Neuron (in vitro differentiated cells): Measurements from ENCODE around the gene SPDYE8.
"Not testable (repeated sequence)": the region's sequence is repeated elsewhere in the genome, so short reads cannot be mapped to it uniquely, and the experiment has no call there.

ENCODE experiments used
- H2AFZ ChIP-seq: one replicate; pipeline ENCODE4 v1.6.1; 2013; ENCODE audit warnings: low read depth, mild to moderate bottlenecking, inconsistent platforms, low read length, moderate library complexity
- H3K27me3 ChIP-seq: one replicate; pipeline ENCODE4 v1.6.1; 2013; ENCODE audit warnings: low read length; ENCODE audit not compliant: insufficient read depth
- H3K36me3 ChIP-seq: one replicate; pipeline ENCODE4 v1.6.1; 2013; ENCODE audit warnings: low read length; ENCODE audit not compliant: insufficient read depth
- H3K4me1 ChIP-seq: one replicate; pipeline ENCODE4 v1.6.1; 2013; ENCODE audit warnings: low read length; ENCODE audit not compliant: insufficient read depth
- H3K4me3 ChIP-seq: 2 replicates; pipeline ENCODE4 v1.5.1; 2013; ENCODE audit warnings: mild to moderate bottlenecking, low read length, moderate library complexity
- H3K9me3 ChIP-seq: one replicate; pipeline ENCODE4 v1.6.1; 2013; ENCODE audit warnings: low read length

Gene SPDYE8

DNA sequence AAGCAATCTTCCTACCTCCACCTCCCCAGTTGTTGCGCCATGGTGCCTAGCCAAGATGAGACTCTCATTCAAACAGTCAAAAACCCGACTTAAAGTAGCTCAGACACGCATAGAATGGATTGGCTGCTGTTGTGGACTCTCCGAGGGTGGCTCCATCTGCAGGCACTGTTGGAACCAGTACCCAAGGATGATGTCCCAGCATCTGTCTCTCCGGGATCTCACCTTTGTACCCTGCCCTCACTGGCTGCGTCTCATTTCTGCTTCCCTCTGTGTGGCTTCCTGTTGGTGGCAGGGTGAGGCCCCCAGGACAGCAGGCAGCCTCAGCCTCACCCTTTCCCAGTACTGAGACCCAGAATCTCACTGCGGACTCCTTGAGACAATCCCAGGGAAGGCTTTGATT, 54.8 kb downstream of the SPDYE8 start:
- H2AFZ ChIP-seq, H3K4me1 ChIP-seq, H3K4me3 ChIP-seq, H3K27me3 ChIP-seq, H3K9me3 ChIP-seq, H3K36me3 ChIP-seq: not testable (repeated sequence)

DNA sequence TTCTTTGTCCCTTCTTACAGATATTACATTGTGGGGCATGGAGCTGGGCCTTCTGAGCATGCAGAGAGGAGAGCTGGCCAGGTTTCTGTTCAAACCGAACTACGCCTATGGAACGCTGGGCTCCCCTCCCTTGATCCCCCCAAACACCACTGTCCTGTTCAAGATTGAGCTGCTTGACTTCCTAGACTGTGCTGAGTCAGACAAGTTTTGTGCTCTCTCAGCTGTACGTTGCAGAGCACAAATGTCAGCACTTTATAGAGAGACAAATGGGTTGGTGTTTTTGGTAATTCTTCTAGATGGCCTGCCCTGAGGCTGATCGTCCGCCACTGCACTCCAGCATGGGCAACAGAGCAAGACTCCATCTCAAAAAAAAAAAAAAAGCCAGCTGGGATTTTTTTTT, 58.1 kb downstream of the SPDYE8 start:
- H3K9me3 ChIP-seq, H2AFZ ChIP-seq, H3K27me3 ChIP-seq, H3K4me3 ChIP-seq, H3K4me1 ChIP-seq, H3K36me3 ChIP-seq: not testable (repeated sequence)
